Measurements from ENCODE around the gene PCNT.
"Not testable (repeated sequence)": the region's sequence is repeated elsewhere in the genome, so short reads cannot be mapped to it uniquely, and the experiment has no call there.

Gene PCNT

GRCh38 chr21:46431448-46431847 is 107.5 kb downstream of the PCNT start:
- DNase-seq = no peak

GRCh38 chr21:46431884-46432488 is 108.0 kb downstream of the PCNT start:
- no peak for DNase-seq

GRCh38 chr21:46433116-46433515 is 109.2 kb downstream of the PCNT start:
- DNase-seq = not testable (repeated sequence)

GRCh38 chr21:46434322-46434958 is 110.5 kb downstream of the PCNT start:
- DNase-seq = no peak

GRCh38 chr21:46435786-46436227 is 111.9 kb downstream of the PCNT start:
- DNase-seq = no peak

GRCh38 chr21:46436621-46437020 is 112.7 kb downstream of the PCNT start:
- DNase-seq = no peak

GRCh38 chr21:46437096-46437498 is 113.1 kb downstream of the PCNT start:
- DNase-seq = no peak

- DNase-seq = no peak
Observed at GRCh38 chr21:46437511-46437910, 113.6 kb downstream of the PCNT start.

GRCh38 chr21:46438241-46438640 is 114.3 kb downstream of the PCNT start:
- DNase-seq = no peak

- DNase-seq = no peak
Observed at GRCh38 chr21:46439906-46440305, 116.0 kb downstream of the PCNT start.

GRCh38 chr21:46441331-46441730 is 117.4 kb downstream of the PCNT start:
- no peak for DNase-seq

- no peak for DNase-seq
Observed at GRCh38 chr21:46441961-46442498, 118.1 kb downstream of the PCNT start.

- no peak for DNase-seq
Observed at GRCh38 chr21:46442938-46443337, 119.0 kb downstream of the PCNT start.

- DNase-seq = no peak
Observed at GRCh38 chr21:46443910-46444309, 120.0 kb downstream of the PCNT start.

- no peak for DNase-seq
Observed at GRCh38 chr21:46448108-46448507, 124.2 kb downstream of the PCNT start.

- DNase-seq = not testable (repeated sequence)
Observed at GRCh38 chr21:46448855-46449254, 124.9 kb downstream of the PCNT start.

GRCh38 chr21:46452710-46453109 is 128.8 kb downstream of the PCNT start:
- DNase-seq = no peak

- DNase-seq = no peak
Observed at GRCh38 chr21:46454142-46454541, 130.2 kb downstream of the PCNT start.

GRCh38 chr21:46454634-46455390 is 130.9 kb downstream of the PCNT start:
- no peak for DNase-seq

- no peak for DNase-seq
Observed at GRCh38 chr21:46455575-46456385, 131.8 kb downstream of the PCNT start.

- no peak for DNase-seq
Observed at GRCh38 chr21:46456750-46457149, 132.8 kb downstream of the PCNT start.

- DNase-seq = no peak
Observed at GRCh38 chr21:46457801-46458314, 133.9 kb downstream of the PCNT start.
